GM10248 (cell line): ENCODE data around the gene CDK2.

Experiments used
- CTCF ChIA-PET: fragments of 300-600 bp; sonication (Branson Sonifier 250); formaldehyde crosslinking; extraction: SDS; loops from one replicate; lab custom pipeline; 2021; ENCODE audit warnings: antibody characterized with exemption; lab: Yijun Ruan, JAX
- POLR2A ChIA-PET: fragments of 350-650 bp; sonication (Branson Sonifier 250); formaldehyde crosslinking; extraction: SDS; loops from one replicate; lab custom pipeline; 2020; ENCODE audit warnings: antibody characterized with exemption; lab: Yijun Ruan, JAX
- DNase-seq: peaks from one replicate; pipeline ENCODE4 v3.0.0; 2012; ENCODE audit errors: extremely low spot score
- TF ChIP-seq, protein P1 (sequence below): IDR thresholded peaks from 2 replicates; pipeline ENCODE4 v1.5.1; 2012; ENCODE audit warnings: mild to moderate bottlenecking, low read depth; ENCODE audit errors: extremely low read depth, missing control alignments, control extremely low read depth

Gene CDK2

DNA sequence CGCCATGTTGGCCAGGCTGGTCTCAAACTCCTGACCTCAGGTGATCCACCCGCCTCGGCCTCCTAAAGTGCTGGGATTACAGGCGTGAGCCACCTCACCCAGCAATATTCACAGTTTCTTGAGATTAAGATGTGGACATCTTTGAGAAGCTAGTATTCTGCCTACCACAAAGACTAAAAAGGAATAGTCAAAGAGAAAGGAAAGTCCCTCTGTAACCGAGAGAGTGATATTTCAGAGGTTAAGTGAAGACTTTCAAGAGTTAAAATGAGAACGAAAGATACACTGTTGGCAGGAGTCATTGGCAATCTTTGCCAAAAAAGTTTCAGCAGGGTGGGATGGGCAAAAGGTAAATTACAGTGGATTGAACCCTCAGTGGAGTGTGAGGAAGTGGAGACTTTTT, 20.1 kb upstream of the CDK2 start:
- POLR2A ChIA-PET, result interaction anchor here (0.7 to 0.8 kb wide), 2 partner anchors 8 to 202 kb away, joined by 3 to 4 read pairs; no protein-coding TSS in a partner anchor
- DNase-seq, result no peak
- TF ChIP-seq, protein P1, sequence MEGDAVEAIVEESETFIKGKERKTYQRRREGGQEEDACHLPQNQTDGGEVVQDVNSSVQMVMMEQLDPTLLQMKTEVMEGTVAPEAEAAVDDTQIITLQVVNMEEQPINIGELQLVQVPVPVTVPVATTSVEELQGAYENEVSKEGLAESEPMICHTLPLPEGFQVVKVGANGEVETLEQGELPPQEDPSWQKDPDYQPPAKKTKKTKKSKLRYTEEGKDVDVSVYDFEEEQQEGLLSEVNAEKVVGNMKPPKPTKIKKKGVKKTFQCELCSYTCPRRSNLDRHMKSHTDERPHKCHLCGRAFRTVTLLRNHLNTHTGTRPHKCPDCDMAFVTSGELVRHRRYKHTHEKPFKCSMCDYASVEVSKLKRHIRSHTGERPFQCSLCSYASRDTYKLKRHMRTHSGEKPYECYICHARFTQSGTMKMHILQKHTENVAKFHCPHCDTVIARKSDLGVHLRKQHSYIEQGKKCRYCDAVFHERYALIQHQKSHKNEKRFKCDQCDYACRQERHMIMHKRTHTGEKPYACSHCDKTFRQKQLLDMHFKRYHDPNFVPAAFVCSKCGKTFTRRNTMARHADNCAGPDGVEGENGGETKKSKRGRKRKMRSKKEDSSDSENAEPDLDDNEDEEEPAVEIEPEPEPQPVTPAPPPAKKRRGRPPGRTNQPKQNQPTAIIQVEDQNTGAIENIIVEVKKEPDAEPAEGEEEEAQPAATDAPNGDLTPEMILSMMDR, result no peak
- CTCF ChIA-PET, result interaction anchor here (1.7 kb wide), 1 partner anchor 10 kb away, joined by 4 read pairs; no protein-coding TSS in a partner anchor

DNA sequence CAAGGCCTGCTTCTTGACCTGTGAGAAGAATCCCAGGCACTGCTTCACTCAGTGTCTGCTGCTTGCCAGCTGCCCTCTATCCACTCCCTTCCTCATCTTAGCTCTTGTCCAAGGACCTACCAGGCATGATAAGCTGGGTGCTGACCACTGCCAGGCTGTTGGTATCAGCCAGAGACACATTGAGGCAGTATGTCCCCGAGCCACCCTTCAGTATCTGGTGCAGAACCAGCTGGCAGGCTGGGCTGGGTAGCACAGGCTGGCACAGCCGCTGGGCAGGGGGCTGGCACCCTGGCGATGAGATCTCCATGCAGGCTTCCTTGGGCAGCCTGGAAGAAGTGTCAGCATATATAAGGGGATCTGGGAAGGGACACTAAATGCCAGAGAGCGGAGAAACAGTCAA, 11.3 kb upstream of the CDK2 start:
- POLR2A ChIA-PET, result no interaction called here
- CTCF ChIA-PET, result interaction anchor here (1.1 to 4.1 kb wide), 6 partner anchors 15 to 85 kb away, joined by 3 to 41 read pairs (median 6); no protein-coding TSS in a partner anchor
- no peak for DNase-seq
- TF ChIP-seq, protein P1, result no peak

DNA sequence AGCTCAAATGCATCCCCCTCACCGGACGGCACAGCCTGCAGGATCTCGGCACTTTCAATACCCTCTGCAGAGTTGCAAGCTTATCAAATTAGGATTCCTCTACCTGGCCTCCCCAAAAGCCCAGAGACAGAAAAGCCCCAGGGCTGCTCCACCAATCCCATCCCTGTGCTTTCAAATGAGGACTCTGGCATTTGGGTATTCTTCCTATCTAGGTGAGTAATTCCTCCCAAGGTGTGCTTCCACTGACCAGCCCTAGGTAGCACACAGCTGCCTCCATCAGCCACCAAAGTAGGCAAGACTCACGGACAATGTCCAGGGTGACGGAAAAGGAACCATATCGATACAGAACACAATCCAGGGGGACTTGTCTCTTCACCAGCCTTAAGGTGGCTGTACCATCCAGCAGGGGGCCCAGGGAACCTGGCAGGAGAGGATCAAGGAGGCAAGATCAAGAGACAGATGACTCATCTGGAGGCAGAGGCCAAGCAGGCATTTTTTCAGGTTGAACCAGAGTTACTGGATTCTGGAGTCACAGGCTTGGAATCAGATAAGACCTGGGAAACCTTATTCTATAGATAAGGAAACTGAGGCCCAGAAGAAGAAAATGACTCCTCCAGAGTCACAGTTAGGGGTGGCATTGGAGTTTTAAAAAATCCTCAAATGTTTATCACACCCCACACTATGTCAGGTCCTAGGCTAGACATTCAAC, 10.7 kb upstream of the CDK2 start:
- ChIA-PET CTCF (interaction anchor here (1.1 to 4.1 kb wide), 9 partner anchors 10 to 85 kb away, joined by 3 to 41 read pairs (median 5); no protein-coding TSS in a partner anchor), POLR2A (no interaction called here)
- no peak for DNase-seq
- TF ChIP-seq, protein P1, result no peak

DNA sequence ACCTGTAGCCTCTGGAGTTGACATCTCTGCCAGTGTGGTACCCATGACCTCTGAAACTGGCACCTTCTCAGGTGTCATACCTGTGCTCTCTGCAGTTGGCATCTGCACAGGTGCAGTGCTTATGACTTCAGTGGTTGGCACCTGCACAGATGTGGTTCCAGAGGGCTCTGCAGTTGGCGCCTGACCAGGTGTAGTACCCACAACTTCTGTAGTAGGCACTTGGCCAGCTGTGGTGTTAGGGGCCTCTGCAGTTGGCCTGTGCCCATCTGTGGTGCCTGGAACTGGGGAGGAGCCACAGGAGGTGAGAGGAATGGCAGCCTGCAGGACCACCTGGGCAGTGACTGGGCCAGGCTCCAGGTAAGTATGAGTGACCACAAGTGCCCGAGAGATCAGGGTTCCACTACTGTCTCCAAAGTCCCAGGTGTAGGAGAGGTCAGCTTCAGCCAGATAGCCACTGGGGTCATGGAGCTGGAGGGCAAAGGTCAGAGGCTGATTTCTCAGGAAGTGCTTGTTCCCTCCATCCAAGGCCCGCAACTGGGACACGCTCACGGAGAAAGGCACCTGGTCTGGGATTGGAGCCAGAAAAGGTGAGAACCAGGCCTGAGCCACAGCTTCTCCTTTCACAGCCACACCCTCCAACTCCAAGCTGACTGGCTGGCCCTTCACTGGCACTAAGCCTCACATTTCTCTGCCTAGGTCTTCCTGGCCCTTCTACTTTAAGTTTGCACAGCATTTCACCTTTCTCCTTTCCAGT, 9.3 kb upstream of the CDK2 start:
- CTCF ChIA-PET, result interaction anchor here (1.0 to 2.2 kb wide), 7 partner anchors 11 to 218 kb away, joined by 3 to 8 read pairs (median 4); partner anchors contain the start of gene SUOX
- no peak for DNase-seq
- POLR2A ChIA-PET, result interaction anchor here (1.5 kb wide), 1 partner anchor 147 kb away, joined by 3 read pairs; the partner anchor contains the start of gene PA2G4
- TF ChIP-seq, protein P1, result no peak

DNA sequence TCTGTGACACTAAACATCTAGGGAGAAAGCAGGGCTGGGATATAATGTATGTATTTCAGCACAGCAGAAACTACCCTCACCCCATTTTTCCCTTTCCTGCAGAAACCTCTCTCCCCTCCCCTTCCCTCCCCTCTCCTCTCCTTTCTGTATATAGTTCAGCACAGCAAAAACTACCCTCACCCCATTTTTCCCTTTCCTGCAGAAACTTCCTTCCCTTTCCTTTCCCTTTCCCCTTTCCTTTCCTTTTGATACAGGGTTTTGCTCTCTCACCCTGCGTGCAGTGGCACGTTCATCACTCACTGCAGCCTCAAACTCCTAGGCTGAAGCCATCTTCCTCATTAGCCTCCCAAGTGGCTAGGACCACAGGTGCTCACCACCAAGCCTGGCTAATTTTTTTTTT, 2.9 kb upstream of the CDK2 start:
- POLR2A ChIA-PET, result no interaction called here
- TF ChIP-seq, protein P1, result no peak
- DNase-seq, result no peak
- CTCF ChIA-PET, result no interaction called here

DNA sequence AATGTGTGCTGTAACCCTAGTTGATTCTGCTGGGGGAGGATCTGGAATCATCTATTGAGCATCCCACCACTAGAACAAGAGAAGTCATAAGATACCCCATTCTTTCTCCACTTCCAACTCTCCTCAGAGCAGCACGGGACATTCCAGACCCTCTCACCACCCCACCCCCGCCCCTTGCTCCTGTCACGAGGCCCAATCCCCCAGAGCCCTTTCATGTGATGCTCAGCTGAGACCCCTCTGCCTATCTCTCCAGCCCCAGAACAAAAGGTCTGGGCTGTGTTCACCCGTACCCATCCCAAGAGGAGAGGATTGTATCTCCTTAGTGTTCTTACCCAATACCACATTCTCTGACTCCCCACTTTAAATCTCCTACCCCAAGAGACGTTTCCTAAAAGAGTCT, 1.4 kb upstream of the CDK2 start:
- no peak for DNase-seq
- TF ChIP-seq, protein P1, result no peak
- ChIA-PET POLR2A (no interaction called here), CTCF (interaction anchor here (0.6 to 1.2 kb wide), 3 partner anchors 8 to 34 kb away, joined by 3 to 4 read pairs (median 3); partner anchors contain the start of gene RAB5B)
